ENCODE data around the gene TCEA2. TPM values are rescaled to one million over a fixed set of nuclear protein-coding genes. Genes with fewer than 3 reads are reported as not detected.

Gene TCEA2
- total RNA-seq, 1 experiment from 2014 or later, result 48.3 TPM

GRCh38 chr20:64035066-64035932 is 27.7 kb upstream of the TCEA2 start:
- Mint-ChIP-seq H3K36me3 (ENCODE audit: insufficient read depth, unreplicated experiment) (peaks cover 88% of the 10 kb centered on the region), H3K9me3 (ENCODE audit: unreplicated experiment) (no peaks in the 10 kb centered on the region), H3K27me3 (ENCODE audit: insufficient read depth, unreplicated experiment) (peaks cover 3% of the 10 kb centered on the region), H3K4me3 (ENCODE audit: unreplicated experiment) (no peak overlapping the region), H3K4me1 (ENCODE audit: low read depth, unreplicated experiment) (peaks cover 10% of the 10 kb centered on the region), H3K27ac (ENCODE audit: unreplicated experiment) (no peak overlapping the region)
- ChIA-PET CTCF (interaction anchor here (1.3 to 6.2 kb wide), 2 partner anchors 11 to 25 kb away, joined by 4 to 101 read pairs; partner anchors contain the start of gene TCEA2), POLR2A (no interaction called here)
- intact Hi-C loops (cut with micrococcal nuclease; ENCODE audit: unreplicated experiment), result no loop called here
- Histone ChIP-seq H3K36me3 (ENCODE audit: control insufficient read depth, insufficient read depth, low read length) (peaks cover 6% of the 10 kb centered on the region; the same call in 1 of the 2 replicates), H3K4me3 (ENCODE audit: low read depth, low read length) (no peak overlapping the region), H3K9me3 (no peaks in the 10 kb centered on the region), H3K27me3 (replicated peaks; ENCODE audit: control insufficient read depth, insufficient read depth, low read length) (no peaks in the 10 kb centered on the region), H3K4me1 (peaks cover 34% of the 10 kb centered on the region)
- no TSS peak for BruUV-seq (replicated peaks)
- no peak for TF ChIP-seq CTCF (IDR thresholded peaks at IDR 0.05; ENCODE audit: insufficient read depth in 1 of 2, low read depth in 1 of 2, low read length in 1 of 2, severe bottlenecking in 1 of 2, unreplicated experiment in 1 of 2)
- DNase-seq, result no peak

GRCh38 chr20:64035933-64036345 is 27.1 kb upstream of the TCEA2 start, which contains the start of gene C20orf204:
Gene C20orf204 (plus strand): TSS chr20:64036182. CDS start chr20:64036324, 142 bp downstream.
- no TSS peak for BruUV-seq (replicated peaks)
- peak within 1 kb of the TSS; percentile 68 for H3K27ac Mint-ChIP-seq (ENCODE audit: unreplicated experiment)
- H3K9me3 Mint-ChIP-seq (ENCODE audit: unreplicated experiment), result no peaks in the 10 kb centered on the region
- peaks cover 4% of the 10 kb centered on the region for H3K4me1 Mint-ChIP-seq (ENCODE audit: low read depth, unreplicated experiment)
- no peak within 1 kb of the TSS for H3K4me3 Mint-ChIP-seq (ENCODE audit: unreplicated experiment)
- H3K4me1 ChIP-seq, result peaks cover 30% of the 10 kb centered on the region
- H3K9me3 ChIP-seq, result no peaks in the 10 kb centered on the region
- CTCF ChIA-PET, result interaction anchor here (0.5 to 6.2 kb wide), 4 partner anchors 12 to 66 kb away, joined by 4 to 101 read pairs (median 5); partner anchors contain the start of genes PRPF6 and TCEA2
- peak; percentile 39 to 59 for DNase-seq
- intact Hi-C loops (cut with micrococcal nuclease; ENCODE audit: unreplicated experiment), result no loop called here
- H3K36me3 ChIP-seq (ENCODE audit: control insufficient read depth, insufficient read depth, low read length), result peaks cover 6% of the 10 kb centered on the region; the same call in 1 of the 2 replicates
- POLR2A ChIA-PET, result no interaction called here
- peaks cover 82% of the 10 kb centered on the region for H3K36me3 Mint-ChIP-seq (ENCODE audit: insufficient read depth, unreplicated experiment)
- peaks cover 3% of the 10 kb centered on the region for H3K27me3 Mint-ChIP-seq (ENCODE audit: insufficient read depth, unreplicated experiment)
- no peaks in the 10 kb centered on the region for H3K27me3 ChIP-seq (replicated peaks; ENCODE audit: control insufficient read depth, insufficient read depth, low read length)
- TF ChIP-seq CTCF (IDR thresholded peaks at IDR 0.05; ENCODE audit: insufficient read depth in 1 of 2, low read depth in 1 of 2, low read length in 1 of 2, severe bottlenecking in 1 of 2, unreplicated experiment in 1 of 2), result no peak
- H3K4me3 ChIP-seq (ENCODE audit: low read depth, low read length), result no peak within 1 kb of the TSS

GRCh38 chr20:64036346-64037198 is 26.4 kb upstream of the TCEA2 start:
- no peaks in the 10 kb centered on the region for H3K9me3 ChIP-seq
- no peak overlapping the region for H3K4me3 ChIP-seq (ENCODE audit: low read depth, low read length)
- peaks cover 6% of the 10 kb centered on the region; the same call in 1 of the 2 replicates for H3K36me3 ChIP-seq (ENCODE audit: control insufficient read depth, insufficient read depth, low read length)
- peaks cover 76% of the 10 kb centered on the region for H3K36me3 Mint-ChIP-seq (ENCODE audit: insufficient read depth, unreplicated experiment)
- H3K4me1 ChIP-seq, result peaks cover 26% of the 10 kb centered on the region
- TF ChIP-seq CTCF (IDR thresholded peaks at IDR 0.05; ENCODE audit: insufficient read depth in 1 of 2, low read depth in 1 of 2, low read length in 1 of 2, severe bottlenecking in 1 of 2, unreplicated experiment in 1 of 2), result no peak
- BruUV-seq (replicated peaks), result no TSS peak
- H3K4me3 Mint-ChIP-seq (ENCODE audit: unreplicated experiment), result no peak overlapping the region
- POLR2A ChIA-PET, result interaction anchor here (1.6 kb wide), 1 partner anchor 26 kb away, joined by 8 read pairs; the partner anchor contains the start of gene TCEA2
- intact Hi-C loops (cut with micrococcal nuclease; ENCODE audit: unreplicated experiment), result no loop called here
- no peaks in the 10 kb centered on the region for H3K4me1 Mint-ChIP-seq (ENCODE audit: low read depth, unreplicated experiment)
- peak overlapping the region; percentile 68 for H3K27ac Mint-ChIP-seq (ENCODE audit: unreplicated experiment)
- DNase-seq, result no peak
- H3K27me3 ChIP-seq (replicated peaks; ENCODE audit: control insufficient read depth, insufficient read depth, low read length), result no peaks in the 10 kb centered on the region
- CTCF ChIA-PET, result interaction anchor here (0.5 to 6.2 kb wide), 6 partner anchors 12 to 84 kb away, joined by 4 to 101 read pairs (median 16); partner anchors contain the start of genes PRPF6 and TCEA2
- H3K9me3 Mint-ChIP-seq (ENCODE audit: unreplicated experiment), result no peaks in the 10 kb centered on the region
- H3K27me3 Mint-ChIP-seq (ENCODE audit: insufficient read depth, unreplicated experiment), result peaks cover 3% of the 10 kb centered on the region
